HG03064 (cell line): Measurements from ENCODE around the gene RSPH6A.
"Not testable (repeated sequence)": the region's sequence is repeated elsewhere in the genome, so short reads cannot be mapped to it uniquely, and the experiment has no call there.

Experiments used
- ATAC-seq: cut with Tn5 transposase; IDR thresholded peaks from one replicate; pipeline ENCODE4 v1.9.1; 2021; ENCODE audit warnings: low read depth; ENCODE audit not compliant: unreplicated experiment

The RSPH6A gene

DNA sequence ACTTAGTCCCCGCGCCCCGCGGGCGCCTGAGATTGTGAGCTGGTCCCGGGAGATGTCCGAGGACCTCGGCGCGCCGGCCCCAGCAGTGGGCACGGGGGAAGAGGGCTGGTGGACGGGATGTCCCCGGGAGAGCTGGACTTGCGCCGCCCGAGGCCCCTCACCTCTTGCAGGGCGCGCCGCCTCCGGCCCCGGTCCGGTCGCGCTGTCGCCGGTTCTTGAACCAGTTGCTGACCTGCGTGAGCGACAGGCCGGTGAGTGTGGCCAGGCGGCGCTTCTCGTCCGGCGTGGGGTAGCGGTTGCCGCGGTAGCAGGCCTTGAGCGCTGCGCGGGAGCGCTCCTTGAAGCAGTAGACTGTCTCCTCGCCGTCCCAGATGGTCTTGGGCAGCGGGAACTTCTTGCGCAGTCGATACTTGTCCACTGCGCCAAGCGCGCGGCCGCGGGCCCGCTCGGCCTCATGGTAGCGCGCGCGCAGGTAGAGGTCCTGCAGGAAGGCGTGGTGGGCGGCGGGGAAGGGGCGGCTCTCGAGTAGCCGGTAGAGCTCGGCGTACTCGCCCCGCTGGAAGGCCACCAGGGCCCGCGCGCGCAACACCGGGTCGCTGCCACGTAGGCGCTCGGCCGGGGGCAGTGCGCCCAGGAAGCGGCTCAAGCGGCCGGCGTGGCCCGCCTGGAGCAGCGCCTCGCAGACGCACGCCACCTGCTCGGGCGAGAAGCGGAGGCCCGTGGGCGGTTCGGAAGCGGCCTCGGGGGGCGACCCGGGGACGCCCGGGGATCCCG is 47.0 kb downstream of the RSPH6A start:
- no peak for ATAC-seq

DNA sequence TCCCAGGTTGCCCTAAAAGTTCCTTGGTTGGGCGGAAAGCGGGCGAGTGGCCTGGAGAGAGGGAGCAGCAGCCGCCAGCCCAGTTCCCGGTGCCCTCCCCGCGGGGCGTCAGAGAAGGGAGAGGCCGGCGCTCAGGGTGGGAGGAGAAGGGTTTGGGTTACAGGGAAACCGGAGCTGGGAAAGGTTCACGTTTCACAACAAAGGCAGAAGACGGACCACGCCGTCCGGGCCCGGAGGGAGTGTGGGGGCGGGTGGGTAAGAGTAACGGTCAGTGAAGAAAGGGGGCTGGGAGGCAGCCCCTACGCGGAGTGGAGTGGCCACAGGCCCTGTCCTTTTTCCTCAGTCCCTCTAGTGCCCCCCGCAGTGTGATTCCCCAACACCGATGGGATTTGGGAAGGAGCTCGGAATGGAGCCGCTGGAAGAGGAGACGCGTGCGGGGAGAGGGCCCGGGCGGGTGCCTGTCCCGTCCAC is 47.7 kb downstream of the RSPH6A start:
- ATAC-seq: no peak

DNA sequence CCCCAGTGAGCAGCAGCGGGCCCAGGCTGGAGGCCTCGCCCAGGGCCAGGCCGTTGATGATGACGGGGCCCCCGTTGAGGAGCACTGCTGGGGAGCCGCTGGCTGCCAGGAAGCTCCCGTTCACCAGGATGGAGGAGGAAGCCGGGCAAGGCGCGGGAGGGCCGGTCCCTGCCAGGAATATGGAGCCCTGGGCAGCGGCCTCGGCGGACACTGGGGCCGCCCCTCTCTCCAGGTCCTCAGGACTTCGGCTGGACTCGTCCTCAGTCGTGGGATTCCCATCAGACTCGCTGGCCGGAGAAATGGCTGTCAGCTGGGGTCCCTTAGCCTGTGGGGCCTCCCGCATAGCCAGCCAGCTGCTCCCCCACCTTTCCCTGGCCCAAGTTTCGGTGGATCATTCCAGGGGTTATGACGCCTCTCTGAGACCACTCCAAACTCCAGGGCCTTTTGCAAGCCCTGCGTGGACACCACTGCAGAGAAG is 48.2 kb downstream of the RSPH6A start:
- ATAC-seq: no peak

DNA sequence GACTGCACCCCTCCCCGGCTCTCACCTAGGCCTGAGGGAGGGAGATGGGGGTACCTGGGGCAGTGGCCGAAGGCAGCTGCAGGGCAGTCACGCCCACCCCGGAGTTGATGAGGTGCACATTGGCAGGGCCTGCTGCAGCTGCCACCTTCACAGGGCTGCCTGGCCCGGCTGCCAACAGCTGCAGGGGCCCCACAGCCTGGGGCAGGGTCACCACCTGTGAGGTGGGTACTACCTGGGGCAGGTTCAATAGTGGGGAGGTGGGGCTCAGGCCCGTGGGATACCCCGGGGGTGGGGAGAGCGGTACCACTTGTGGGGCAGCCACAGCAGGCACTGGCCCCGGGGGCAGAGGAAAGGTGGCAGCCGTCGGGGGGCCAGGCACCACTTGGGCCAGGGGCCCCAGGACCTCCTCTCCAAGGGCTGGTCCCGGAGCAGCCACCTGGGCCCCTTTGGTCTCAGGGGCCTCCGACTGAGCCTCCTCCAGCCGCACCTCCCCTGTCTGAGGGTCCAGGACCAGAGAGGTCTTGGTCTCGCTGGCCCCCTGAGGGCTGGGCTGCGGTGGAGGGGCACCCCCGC is 48.7 kb downstream of the RSPH6A start:
- ATAC-seq: no peak

DNA sequence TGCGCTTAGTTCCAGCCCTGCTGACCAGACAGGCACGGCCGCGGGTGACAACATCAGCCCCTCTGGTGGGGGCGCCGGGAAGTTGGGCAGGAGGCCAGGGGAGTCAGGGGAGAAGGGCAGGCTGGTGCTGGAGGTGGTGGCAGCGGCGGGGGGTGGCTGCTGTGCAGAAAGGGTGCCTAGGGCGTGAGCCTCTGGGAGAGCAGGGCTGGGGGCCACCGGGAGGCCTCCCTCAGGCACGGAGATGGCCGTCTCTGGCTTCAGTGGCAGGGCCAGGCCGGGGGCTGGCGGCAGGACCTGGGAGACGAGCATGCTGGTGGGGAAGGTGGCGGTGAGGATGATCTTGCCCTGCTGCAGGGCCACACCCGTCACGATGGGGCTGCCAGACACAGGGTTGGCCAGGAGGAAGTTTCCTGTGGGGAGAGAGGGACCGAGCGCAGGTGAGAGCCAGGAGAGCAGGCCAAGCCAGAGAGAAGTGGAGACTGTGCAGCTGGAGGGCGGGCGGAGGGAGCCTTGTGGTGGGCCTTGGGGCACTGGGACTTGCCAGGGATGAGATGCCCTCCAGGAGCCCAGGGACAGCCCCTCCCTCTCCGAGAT is 49.3 kb downstream of the RSPH6A start:
- ATAC-seq: no peak

DNA sequence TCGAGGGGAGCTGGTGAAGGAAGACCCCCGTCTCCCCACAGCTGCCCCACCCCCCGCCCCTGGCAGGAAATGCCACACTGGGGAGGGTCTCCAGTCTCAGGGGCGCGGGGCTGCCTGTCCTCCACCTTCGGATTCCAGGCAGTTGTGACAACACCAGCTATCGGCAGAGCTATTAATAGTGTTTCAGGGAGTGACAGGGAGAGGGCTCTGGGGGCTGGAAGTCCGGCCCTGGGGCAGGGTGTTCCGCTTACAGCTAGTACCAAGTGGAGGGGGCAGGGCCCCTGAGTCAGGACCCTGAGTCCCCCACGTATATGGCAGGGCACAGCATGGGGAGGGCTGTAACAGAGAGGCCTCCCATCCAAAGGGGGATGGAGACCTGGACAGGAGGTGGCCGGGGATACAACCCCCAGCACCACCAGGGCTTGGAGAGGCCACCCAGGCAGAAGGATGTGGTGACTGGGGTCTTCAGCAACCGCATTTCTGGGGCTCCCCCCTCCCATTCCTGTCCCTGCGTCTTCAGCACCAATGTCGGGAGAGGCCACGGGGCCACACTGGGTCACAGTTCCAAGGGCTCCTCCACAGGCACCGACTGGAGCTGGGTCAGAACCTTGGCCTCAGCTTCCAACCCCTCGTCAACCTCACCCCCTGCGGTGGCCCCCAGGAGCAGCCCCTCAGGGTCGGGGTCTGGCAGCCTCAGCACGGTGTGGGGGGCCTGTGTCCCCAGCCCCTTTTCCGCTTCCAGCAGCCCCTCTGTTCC is 50.0 kb downstream of the RSPH6A start:
- ATAC-seq: no peak

DNA sequence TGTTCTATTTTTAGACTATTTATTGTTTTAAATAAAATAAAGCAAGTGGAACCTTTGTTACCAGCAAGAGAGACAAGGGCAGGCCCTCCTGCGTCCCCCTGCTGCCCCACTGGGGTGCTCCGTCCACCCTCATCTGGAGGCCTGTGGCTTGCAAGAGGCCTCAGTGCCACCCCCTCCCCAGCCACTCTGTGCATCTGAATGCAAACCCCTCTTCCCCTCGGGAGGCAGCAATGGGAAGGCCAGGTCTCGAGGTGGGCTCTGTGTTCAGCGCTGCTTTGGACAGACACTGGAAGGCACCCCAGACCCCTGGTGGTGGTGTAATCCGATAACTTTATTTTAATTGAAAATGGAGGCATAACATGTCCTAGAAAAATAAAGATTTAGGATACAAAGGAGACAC is 50.6 kb downstream of the RSPH6A start:
- ATAC-seq: no peak

DNA sequence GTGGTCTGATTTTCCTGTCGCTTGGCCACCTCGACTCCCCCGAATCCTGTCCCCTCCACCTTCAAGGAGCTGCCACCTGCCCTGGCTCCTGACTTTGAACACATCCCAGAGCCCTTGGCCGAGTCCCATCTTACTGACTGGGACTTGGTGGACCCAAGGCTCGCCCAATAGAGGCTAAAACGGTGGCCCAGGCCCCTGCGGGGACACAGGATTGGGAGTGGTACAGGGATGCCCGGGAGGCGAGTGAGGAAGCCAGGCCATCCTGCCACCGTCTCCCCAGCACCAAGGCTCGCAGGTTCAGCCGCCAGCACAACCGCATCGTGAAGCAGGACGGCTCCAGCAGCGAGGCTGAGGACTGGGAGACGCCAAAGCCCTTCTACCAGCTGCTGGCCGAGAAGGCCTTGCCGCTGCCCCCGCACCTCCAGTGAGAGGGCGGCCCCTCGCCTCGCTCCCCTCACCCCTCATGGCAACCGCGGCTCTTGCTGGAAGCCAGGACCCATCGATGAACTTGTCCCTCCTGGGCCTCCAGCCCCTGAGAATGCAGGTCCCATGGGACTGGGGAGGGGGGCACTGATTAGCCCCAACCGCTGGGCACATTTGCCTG is 51.3 kb downstream of the RSPH6A start:
- no peak for ATAC-seq

DNA sequence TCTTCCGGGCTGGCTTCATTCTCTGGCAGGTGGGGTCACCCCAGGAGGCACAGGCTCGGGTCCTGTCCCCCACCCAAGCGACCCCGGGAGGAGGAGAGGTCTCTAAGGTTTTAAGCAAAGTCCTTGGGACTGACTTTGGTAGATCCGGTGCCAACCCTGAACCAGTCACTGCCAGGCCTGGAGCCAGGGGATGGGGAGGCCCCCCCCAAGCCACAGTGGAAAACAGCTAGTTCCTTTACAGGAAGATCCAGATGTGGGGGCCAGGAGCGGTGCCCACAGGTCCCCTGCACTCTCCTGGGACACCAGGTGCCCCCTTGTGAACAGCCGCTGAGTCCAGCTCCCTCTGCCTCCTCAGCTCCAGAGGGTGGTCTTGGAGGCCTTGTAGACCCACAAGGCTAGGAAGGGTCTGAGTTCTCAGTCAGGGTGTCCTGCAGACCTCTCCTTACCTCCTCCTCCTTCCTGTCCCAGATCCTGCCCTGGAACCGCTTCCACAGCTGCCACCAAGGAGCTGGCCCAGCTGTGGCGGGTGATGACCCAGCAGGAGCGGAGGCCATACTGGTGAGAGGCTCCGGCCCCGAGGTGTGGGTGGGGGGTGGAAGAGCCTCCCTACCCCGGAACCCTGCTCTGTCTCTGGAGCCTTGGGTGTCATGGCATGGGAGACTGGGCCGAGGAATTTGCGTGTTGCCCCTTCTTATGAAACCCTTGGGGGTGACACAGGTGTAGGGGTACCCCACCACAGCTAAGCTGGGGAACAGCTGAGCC is 52.1 kb downstream of the RSPH6A start:
- ATAC-seq: no peak

DNA sequence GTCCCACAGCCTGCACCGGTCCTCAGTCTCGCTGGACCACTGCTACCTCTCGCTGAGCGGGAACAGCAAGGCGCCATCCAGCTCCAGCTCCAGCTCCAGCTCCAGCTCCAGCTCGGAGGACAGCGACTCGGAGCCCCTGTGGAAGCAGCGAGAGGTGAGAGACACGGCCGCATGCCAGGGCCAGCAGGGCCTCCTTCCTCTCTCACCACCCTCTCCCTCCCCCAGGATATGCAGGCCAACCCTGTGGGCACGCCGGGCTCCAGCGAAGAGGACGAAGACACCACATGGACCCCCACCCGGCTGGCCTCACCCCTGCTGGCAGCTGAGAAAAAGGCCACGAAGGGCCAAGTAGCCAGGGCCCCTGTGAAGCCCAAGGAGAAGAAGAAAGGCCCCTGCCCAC is 53.4 kb downstream of the RSPH6A start:
- ATAC-seq: no peak

DNA sequence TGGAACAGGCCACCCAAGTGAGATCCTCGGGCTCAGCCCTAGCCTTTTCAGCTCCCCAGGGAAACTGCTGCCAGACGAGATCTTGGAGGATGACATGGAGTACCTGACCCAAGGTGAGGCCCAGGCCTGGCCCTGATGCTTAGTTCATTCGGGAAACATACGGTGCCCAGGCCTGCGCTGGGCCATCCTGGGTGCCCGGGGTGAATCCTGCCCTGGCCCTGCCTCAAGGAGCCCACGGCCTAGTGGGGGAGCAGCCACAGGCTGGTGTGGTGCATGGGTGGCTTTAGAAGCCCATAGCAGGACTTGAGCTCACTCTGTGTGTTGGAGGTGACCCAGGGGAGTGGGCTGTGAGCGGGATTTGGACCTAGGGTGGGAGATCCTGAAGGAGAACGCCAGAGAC is 56.2 kb downstream of the RSPH6A start:
- ATAC-seq: no peak

DNA sequence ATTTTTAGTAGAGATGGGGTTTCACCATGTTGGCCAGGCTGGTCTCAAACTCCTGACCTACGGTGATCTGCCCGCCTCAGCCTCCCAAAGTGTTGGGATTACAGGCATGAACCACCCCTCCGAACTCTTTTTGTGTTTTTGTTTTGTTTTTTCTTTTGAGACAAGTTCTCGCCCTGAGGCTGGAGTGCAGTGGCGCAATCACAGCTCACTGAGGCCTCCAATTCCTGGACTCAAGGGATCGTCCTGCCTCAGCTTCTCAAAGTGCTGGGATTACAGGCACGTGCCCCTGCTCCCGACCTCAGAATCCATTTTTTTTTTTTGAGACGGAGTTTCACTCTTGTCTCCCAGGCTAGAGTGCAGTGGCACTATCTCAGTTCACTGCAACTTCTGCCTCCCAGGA is 57.4 kb downstream of the RSPH6A start:
- ATAC-seq: no peak

DNA sequence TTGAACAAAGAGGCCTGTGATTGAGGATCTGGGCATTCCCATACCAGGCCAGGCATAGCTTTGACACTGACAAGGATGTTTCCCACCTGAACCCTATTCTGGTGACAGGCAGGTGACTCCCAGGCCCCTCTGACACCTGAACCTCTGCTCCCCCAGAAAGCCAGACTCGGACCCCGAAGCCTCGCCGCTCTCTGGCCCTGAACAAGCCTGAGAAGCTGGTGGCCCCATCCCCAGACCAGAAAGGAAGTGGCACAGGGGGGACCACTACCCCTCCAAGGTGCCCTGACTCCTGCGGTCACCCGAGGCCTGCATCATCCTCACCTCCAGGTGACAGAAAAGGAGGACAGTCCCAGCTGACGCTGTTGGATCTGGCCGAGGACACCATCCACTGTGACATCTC is 60.8 kb downstream of the RSPH6A start:
- no peak for ATAC-seq

DNA sequence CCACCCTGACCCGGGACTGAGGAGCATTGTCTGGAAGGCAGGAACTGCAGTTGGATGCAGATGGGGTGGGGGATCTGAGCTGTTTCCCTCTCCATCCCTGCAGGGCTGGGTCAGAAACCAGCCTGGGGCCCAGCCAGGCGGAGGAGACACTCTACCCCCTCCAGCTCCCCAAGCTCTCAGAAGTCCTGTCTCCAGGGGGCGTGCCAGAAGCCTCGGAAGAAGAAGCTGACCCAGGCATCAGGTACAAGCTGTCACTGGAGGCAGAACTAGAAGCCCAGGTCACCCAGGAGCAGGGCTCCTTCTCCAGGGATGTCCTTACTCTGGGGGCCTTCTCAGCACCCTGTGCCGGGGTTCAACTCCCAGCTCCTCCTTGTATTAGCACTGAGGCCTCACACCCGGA is 61.6 kb downstream of the RSPH6A start:
- no peak for ATAC-seq

DNA sequence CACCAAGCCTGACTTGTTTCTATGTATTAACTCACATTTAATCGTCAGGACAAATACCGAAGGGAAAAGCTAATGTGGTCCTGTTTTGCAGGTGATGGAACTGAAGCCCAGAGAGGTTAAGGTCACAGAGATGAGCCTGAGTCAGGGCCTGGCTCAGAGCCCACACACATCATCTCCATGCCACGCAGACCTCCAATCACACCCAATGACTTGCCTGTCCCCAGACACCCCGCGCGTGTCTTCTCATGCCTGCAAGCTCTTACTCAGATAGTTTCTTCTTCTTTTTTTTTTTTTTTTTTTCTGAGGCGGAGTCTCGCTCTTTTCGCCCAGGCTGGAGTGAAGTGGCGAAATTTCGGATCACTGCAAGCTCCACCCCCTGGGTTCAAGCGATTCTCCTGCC is 62.5 kb downstream of the RSPH6A start:
- ATAC-seq: no peak

DNA sequence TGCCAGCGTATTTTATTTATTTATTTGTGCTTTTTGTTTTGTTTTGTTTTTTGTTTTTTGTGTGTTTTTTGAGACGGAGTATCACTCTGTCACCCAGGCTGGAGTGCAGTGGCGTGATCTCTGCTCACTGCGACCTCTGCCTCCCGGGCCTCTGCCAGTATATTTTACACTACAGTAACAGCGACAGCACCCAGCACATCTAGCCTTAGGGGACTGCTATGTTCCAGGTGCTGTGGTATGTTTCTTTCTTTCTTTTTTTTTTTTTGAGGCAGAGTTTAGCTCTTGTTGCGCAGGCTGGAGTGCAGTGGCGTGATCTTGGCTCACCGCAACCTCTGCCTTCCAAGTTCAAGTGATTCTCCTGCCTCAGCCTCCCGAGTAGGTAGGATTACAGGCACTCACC is 63.6 kb downstream of the RSPH6A start:
- not testable (repeated sequence) for ATAC-seq

DNA sequence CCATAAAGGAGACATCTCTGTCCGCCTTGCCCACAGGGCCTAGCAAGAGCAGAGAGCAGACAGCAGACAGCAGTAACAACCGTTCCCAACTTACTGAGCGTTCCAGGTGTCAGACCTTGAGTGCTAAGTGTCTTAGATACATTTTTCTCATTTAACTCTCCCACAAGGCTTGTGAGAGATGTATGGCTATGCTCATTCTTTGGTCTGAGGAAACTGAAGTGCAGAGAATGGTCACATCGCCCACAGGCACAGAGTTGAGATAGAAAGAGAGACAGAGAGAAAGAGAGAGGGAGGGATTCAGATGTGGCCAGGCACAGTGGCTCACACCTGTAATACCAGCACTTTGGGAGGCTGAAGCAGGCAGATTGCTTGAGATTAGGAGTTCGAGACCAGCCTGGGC is 67.6 kb downstream of the RSPH6A start:
- no peak for ATAC-seq

DNA sequence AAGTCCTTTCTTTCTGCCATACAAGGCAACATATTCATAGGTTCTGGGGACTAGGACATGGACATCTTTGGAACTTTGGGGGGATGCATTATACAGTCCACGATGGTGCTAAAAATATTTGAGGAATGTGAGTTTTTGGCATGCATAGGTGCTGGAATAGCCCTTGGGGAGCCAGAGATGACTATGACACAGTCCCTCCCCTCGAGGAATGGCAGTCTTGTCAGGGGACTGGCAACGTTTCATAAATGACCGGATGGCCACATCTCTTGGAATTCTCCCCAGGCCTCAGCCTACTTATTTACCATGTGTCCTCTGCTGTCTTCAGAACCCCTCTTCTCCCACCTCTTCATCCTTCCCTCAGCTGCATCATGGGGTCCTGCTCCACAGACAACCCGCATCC is 68.2 kb downstream of the RSPH6A start:
- no peak for ATAC-seq
